IMR-90 (cell line): ENCODE results near the gene FICD.

Experiments used
- CEBPB ChIP-seq: IDR thresholded peaks from 2 replicates; pipeline ENCODE4 v1.6.1; 2012; ENCODE audit warnings: low read depth, low read length, improper control_type of control experiment
- TF ChIP-seq, protein P1 (sequence below): conservative IDR thresholded peaks from 2 replicates; pipeline ENCODE4 v1.5.1; 2012; ENCODE audit warnings: mild to moderate bottlenecking, low read depth, low read length, improper control_type of control experiment

GRCh38 chr12:108514468-108514972, 557 bp upstream of the FICD start:
- TF ChIP-seq CEBPB, result no peak
- TF ChIP-seq, protein P1, sequence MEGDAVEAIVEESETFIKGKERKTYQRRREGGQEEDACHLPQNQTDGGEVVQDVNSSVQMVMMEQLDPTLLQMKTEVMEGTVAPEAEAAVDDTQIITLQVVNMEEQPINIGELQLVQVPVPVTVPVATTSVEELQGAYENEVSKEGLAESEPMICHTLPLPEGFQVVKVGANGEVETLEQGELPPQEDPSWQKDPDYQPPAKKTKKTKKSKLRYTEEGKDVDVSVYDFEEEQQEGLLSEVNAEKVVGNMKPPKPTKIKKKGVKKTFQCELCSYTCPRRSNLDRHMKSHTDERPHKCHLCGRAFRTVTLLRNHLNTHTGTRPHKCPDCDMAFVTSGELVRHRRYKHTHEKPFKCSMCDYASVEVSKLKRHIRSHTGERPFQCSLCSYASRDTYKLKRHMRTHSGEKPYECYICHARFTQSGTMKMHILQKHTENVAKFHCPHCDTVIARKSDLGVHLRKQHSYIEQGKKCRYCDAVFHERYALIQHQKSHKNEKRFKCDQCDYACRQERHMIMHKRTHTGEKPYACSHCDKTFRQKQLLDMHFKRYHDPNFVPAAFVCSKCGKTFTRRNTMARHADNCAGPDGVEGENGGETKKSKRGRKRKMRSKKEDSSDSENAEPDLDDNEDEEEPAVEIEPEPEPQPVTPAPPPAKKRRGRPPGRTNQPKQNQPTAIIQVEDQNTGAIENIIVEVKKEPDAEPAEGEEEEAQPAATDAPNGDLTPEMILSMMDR, result no peak
